SW480 (cell line): ENCODE data around the gene CNGB1.
"Not testable (repeated sequence)": the region's sequence is repeated elsewhere in the genome, so short reads cannot be mapped to it uniquely, and the experiment has no call there.

Experiments
- DNase-seq: peaks from one replicate; pipeline ENCODE4 v3.0.0-alpha.2; 2016; ENCODE audit warnings: low spot score

CNGB1 gene

DNA sequence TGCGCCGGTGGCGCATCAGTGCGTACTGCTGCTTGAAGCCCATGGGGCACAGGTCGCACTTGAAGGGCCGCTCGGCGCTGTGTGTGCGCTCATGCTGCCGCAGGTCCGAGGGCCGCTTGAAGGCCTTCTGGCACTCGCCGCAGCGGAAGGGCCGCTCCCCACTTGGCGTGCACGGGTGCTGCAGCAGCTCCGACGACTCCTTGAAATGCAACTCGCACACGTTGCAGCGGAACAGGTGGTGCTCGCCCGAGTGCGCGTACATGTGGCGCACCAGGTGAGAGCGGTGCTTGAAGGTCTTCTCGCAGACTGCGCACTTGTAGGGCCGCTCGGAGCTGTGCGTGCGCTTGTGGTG is 26.2 kb upstream of the CNGB1 start:
- no peak for DNase-seq

DNA sequence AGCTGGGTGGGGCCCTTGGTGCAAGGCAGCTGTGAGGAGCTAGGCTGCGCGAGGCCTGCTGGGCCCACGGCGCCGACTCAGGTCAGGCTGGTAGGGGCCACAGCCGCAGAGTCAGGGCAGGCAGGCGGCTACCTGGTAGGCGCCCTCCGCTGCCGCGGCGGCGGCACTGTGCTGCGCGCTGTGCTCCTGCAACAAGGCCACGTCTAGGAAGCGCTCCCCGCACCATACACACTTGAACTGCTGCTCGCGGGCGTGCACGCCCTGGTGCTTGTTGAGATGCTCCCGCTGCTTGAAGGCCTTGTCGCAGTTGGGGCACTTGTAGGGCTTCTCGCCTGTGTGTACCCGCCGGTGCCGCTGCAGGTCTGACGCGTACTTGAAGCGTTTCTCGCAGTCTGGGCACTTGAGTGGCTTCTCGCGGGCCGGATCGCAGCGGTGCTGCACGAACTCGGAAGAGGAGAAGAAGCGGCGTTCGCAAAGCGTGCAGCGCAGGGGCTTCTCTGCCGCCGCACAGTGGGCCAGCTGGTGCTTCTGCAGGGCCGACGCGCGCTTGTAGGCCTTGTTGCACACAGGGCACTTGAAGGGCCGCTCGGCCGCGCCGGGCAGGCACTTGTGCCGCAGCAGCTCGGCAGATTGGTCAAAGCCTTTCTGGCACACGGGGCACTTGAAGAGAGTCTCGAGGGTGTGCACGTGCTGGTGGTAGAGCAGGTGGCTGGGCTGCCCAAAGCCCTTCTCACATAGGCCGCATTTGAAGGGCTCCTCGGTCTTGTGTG is 25.7 kb upstream of the CNGB1 start:
- no peak for DNase-seq

DNA sequence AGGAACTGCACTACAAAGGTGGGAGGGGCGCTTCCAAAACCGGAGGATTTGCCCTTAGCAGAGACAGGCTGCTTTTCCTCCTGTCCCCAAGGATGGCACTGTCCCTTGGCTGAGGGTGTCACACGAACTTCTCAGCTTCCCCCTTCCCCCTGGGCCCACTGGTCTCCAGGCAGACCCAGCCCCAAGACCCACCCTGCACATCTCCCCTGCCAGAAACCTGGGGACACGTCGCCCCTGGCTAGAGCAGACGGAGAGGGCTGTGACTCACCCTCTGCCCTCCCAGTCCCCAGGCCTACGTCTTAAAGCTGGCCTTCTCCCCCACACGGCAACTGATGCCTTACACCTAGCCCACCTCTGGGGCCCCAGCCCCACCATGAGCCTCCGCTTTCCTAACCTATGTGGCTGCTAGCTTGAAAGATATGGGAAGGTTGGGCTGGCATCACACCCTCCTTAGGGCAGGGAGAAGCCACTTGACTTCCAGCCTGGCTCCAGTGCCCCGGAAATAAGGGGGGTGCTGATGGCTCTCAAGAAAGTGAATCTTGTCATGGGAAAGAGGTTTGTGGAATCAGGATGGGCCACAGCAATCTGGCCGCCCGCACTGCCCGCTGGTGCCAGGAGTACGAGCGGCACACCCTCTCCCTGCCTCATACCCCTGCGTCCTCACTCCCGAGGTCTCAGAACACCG is 24.9 kb upstream of the CNGB1 start:
- no peak for DNase-seq

DNA sequence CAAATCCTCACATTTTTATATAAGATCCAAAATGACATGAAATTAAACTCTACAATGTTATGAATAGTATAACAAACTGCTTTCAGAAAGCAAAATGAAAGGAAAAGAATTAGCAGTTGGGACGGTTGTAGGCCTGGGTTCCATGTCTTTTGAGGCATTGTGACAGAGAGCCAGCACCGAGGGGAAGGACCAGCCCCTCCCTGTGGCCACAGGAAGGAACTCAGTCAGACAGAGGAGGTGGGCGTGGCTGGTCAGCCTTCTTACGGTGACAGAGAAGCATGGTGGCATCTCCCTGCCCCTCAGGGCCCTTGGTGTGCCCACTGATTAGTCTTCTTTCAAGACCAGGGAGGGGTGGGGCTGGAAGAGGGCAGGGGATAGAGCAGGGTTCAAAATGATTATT is 23.9 kb upstream of the CNGB1 start:
- peak; percentile 42 for DNase-seq

DNA sequence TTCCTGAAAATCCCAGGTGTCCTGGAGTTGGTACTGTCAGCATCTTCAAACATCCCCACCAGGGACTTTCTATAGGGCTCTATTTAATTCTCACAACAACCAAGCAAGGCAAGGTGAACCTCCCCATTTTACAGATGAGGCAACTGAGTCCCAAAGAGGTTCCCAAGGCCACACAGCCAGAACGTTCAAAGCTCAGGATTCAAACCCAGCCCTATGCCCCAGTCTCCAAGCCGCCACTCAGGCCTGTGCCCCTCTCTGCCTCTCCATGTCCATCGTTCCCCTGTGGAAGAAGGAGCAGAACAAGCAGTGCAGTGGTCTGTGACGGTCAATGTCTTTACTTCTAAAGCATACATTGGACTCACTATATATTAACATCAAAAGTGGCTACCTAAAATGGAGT is 23.4 kb upstream of the CNGB1 start:
- no peak for DNase-seq

DNA sequence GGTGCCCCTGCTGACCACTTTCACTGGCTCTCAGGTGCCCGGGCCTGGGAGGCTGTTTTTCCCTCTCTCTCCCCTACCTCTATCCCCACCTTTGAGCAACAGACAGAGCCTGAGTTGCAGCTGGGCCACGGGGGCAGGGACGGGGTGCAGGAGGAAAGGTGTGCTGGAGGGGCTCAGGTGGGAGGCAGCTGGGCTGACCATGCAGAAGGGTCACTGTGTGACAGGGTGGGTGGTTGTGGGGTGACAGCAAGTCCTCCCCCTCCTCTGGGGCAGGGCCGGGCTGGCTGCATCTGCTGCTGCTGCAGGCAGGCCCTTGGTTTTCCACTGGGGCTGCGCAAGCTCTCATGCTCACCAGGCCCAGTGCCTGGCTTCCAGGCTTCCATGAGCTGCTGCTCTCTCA is 23.0 kb upstream of the CNGB1 start:
- no peak for DNase-seq

DNA sequence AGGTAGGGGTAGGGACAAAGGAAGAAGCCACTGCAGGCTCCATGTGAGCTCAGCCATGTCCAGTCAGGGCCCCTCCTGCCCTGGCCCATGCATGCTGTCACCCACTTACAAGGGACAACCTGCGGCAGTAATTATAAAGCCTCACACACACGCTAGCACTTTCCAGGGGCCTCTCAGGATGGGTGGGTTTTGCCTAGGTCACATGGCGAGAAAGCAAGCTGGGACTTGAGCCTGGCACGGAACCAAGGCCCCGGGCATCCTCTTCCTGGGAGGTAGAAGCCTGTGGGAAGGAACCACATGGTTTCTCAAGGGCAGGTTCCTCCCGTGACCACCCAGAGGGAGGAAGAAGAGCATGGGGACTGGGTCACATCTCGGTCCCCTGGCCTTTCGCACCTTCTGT is 22.5 kb upstream of the CNGB1 start:
- DNase-seq: no peak

DNA sequence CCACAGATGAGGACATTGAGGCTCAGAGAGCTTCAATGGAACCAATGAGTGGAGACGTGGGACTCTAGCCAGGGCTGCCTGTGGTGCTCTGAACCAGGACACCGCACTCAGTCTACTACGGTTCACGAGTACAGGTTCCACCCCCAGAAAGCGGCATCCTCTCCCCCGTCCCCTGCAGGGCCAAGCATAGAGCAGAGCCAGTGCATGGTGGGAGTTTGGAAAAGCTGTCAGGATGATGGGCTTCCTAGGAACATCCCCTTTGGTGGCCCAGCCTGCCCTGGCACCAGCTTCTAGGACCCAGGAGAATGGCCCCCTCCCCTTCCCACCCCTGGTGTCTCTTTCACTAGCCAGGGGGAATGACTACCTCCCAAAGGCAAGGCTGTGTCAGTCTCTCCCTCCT is 21.2 kb upstream of the CNGB1 start:
- DNase-seq: no peak

DNA sequence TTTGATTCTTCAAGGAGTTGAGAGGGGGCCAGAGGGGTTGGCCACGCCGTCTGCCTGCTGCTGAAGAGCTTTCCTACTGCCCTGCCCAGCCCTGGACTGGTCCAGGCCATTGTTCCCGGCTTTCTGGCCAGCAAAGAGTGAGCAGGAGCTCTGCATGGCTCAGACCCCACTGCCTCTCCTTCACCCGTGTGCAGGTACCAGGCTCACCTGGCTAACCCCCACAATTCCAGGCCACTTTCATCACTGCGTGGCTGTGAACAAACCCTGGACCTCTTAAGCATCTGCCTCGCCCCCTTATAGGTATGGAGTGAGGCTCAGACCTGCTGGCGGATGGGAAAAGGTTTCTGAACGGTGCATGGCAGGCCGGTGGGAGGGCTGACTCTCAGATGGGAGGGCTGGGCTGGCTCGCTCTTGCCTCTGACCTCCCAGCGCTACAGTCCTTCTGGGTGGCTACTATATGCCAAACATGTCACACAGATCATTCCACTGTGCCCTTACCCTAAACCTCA is 20.7 kb upstream of the CNGB1 start:
- DNase-seq: no peak

DNA sequence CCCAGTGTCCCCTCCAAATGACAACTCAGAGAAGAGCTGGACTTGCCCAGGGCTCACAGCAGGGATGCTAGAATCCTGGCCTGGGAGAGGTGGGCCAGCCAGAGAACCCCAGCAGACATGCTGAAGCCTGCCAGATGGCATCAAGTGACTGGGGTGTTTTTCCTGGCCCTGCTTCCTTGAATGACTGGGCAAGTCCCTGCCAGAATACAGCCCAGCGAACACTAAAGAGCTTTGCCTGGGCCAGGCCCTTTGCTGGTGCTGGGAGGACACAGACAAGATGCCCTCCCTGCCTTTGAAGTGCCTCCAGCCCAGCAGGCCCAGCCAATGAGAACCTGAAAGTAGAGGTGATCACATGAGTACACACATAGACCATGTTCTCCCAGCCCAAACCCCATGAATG is 18.0 kb upstream of the CNGB1 start:
- no peak for DNase-seq

DNA sequence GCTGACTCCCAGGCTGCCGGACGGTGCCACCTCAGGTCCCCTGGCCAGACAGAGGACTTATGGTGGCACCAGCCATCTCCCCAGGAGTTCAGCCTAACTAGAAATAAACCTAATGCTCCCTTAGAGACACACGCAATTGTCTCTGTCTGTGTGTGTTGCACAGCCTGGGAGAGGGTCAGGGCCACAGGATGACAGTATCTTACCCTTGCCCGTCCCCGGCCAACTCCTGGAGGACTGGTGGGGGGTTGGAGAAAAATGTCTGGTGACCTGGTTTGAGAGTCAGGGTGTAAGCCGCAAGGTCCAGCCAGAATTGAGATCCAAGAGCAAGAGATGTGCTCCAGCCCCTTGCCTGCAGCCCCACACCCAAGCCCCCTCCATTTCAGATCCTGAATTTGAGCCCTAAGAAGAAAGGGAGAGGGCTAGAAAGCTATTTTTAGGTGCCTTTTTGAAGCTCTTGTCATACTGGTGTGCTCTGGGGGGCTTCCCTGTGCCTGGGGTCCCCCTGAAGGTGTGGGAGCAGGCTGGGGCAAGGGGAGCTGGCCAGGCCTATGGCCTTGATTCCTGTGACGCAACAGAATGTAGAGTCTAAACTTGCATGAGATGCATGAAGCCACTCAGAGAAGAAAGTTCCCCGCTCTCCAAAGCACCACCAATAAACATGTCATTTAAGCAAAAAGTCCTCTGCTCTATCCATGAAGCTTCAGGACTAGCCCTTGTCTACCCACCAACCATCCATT is 16.7 kb upstream of the CNGB1 start:
- DNase-seq: no peak

DNA sequence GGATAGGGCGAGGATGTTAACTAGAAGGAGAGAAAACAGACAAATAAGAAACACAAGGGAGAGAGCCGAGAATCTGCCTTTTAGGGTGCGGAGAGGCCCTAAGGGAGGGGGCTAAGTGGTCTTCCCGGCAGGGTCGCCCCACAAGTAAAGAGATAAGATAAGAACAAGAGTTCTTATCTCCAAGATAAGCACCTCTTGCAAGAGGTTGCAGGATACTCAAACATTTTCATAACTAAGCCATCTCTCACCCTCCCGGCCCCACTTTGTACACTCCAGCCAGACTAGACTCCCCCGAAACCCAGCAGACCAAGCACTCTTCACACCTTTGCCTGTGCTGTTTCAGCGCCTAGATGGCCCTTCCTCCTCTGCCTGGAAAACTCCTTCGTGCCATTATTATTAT is 15.3 kb upstream of the CNGB1 start:
- DNase-seq: no peak

DNA sequence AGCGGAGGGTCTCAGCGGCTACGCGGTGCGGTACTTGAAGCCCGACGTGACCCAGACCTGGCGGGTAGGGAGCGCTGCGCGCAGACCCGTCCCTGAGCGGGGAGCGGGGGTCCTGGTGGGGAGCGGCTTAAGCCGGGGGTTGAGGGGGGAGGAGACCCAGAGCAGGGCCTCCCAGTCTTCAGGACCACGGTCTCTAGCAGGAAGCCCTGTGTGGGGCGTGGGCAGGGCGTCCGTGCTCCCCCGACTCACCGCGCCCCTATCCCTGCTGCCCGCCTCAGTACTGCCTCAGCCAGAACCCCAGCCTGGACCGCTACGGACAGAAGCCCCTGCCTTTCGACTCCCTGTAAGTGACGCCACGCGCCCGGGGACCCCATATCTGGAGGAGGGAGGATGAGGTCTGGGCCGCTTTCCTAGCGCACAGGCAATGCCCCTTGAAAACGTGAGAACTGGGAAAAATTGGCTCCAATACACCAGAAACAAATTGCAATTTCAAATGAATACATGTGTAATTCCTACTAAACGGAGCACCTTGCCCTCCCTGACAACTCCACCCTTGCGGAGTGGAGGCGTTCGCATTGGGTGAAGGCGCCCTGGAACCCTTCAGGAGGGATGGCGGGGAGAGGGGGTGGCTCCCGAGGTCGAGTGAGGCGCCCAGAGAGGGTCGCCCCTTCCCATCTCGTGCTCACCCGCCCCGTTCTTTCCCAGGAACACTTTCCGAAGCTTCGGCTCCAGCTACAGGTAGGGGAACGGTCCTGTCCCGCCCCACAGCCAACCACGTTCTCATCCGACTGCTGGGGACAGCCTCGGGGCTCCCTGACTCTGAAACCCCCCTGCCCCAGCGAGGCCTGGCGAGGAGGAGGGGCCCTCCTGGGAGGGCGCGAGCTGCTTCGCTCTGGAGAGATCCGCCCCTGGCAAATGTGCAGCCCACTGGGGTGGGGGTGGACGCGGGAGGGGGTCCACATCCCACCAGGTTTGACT is 14.6 kb upstream of the CNGB1 start:
- DNase-seq: no peak

DNA sequence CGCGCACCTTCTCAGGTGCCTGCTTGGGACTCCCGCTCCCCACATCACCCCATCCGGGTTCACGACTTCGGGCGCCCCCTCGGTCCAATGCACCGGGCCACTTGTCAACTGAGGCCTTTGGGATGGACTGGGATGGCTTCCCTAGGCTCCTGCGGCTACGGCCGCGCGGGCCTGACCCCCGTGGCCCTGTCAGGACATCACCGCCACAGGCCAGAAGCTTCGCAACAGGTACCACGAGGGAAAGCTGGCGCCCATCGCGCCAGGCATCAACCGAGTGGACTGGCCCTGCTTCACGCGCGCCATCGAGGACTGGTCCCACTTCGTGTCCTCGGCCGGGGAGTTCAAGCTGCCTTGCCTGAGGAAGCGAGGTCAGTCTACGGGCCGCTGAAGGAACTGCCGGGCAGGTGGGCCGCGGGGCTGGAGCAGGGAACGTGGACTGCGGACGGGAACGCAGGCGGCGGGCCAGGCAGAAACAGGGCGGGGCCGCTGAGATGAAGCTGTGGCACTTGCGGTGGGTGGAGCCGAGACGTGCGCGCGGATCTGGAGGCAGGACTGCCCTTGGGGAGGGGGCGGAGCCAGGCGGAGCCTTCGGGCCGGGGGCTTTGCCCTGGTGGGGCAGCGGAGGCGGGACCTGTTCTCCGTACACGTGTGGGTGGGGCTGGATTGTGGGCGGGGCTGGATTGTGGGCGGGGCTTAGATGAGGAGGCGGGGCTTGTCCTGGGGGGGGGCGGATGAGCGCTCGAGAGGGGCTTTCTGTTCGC is 13.7 kb upstream of the CNGB1 start:
- no peak for DNase-seq

DNA sequence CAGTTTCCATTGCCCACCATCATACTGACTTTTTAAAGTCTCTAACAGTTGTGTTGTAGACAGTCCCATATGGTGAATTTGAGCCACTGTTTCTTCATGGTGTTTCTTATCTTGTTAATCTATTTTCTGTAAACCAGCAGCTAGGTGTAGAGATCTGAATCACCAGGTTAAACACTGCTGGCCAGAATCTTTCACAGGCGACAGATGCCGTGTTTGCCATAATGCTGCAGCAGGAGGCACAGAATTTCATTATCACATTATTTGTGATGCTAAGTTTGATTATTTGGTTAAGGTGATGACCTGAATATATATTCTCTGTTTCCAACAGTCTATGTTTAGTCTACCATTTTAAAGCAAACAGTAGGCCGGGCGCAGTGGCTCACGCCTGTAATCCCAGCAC is 11.5 kb upstream of the CNGB1 start:
- no peak for DNase-seq

DNA sequence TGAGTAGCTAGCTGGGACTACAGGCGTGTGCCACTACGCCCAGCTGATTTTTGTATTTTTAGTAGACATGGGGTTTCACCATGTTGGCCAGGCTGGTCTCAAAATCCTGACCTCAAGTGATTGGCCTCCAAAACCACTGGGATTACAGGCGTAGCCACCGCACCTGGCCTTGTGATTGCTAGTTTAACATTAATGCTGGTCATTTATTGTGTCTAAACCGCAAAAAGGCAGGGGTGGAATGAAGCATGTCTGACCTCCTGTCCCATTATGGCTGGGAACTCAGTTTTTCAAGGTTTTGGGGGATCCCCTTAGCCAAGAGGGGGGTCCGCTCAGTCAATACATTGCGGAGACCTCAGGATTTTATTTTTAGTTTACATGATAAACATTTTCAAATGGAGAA is 10.7 kb upstream of the CNGB1 start:
- no peak for DNase-seq

DNA sequence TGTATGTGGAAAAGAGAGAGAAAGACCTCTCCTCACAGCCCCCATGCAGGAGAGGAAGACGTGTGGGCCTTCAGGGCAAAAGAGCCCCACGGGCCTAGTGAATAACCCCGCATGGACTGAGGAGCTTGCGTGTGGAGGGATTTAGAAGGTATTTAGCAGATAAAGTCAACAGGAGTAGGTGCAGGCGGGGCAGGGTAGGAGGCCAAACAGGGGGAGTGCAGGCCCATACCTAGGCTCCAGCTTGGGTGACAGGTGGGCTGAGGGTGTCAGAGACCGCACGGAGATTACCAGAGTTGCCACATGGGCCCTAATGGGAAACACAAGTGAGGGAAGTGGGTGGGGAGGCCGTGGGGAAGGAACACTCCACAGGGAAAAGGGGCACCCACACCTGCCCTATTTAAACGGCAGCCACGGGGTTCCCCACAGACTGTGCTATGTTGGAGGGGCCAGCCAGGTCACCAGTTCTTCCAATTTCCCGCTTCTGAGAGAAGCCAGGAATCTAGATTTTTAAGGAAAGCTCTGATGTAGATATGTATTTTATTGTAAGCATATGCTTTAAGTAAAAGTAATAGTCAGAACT is 8.2 kb upstream of the CNGB1 start:
- DNase-seq: no peak

DNA sequence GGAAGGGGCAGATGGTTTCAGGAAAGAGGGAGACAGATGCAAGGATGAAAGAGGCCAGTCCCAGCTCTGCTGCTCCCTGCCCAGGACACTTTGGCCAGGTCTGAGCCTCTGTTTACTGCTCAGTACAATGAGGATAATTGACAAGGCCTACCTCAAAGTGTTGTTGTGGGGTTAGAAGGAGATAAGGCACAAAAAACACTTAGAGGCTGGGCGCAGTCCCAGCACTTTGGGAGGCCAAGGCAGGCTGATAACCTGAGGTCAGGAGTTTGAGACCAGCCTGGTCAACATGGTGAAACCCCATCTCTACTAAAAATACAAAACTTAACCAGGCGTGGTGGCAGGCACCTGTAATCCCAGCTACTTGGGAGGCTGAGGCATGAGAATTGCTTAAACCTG is 7.1 kb upstream of the CNGB1 start:
- DNase-seq: not testable (repeated sequence)

DNA sequence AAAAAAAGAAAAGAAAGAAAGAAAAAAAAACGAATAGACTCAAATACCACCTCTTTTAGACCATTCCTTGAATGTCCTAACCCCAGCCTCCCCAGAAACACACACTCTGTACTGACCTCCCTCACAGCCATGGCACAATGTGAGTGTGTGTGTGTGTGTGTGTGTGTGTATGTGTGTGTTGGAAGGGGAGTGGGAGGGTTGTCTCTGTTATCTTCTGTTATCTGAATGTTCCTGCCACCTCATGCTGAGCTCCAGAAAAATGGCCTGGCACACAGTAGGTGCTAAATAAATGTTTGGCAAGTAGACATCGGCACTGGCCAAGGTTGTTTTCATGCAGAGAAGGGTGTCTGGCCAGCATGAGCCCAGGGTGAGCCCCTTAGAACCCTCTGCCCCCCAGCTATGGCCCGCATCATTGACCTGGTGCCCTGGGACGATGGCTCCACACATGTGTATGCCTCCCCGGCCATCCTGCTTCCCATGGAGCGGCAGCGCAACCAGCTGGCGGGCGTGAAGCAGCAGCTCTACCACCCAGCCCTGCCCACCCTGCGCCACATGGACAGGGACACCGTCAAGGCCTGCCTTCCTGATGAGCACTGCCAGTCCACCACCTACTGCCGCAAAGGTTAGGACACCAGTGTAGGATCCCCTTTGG is 6.6 kb upstream of the CNGB1 start:
- no peak for DNase-seq

DNA sequence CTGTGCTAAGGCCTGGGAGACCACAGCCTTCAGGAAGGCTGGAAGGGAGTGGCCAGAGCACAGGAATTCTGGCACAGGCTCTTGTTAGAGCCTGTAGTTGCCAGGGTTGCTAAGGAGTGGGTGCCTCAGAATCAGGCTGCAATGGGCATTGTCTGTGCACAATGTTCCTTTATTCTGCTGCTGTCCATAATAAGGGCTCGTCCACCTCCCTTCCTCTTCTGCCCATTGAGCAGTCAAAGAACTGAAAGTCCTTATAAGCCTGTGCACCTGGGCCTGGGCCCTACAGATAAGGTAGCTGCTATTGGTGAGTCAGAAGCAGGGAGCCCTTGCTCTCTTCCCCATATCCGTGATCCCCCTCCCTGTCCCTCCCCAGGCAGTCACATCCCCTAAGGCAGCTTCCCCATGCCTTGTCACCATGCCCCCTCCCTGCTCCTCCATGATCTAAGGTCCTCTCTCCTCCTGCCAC is 5.4 kb upstream of the CNGB1 start:
- DNase-seq: peak; percentile 10
